Right lobe of liver (tissue), 4 donors: ENCODE measurements around the gene GYPB.

Experiments used
- POLR2A ChIP-seq: fragments of 450-650 bp; IDR thresholded peaks from one replicate; pipeline ENCODE4 v1.6.1; 2017; ENCODE audit warnings: antibody characterized with exemption, mild to moderate bottlenecking
- TF ChIP-seq, protein P1 (sequence below), 4 donors: fragments of 200-600 bp in 3 of 4; fragments of 450-650 bp in 1 of 4; IDR thresholded peaks; one replicate each; pipeline versions ENCODE4 v1.5.1 to v1.8.0; 2016 to 2022; ENCODE audit warnings: antibody characterized with exemption in 4 of 4, mild to moderate bottlenecking in 2 of 4
- donor health status: DM: no; HTN: no; CAD: no.
- donor health status: DM: no; HTN: no; CAD: no.
- donor health status: DM: no; HTN: yes; CAD: no.

DNA sequence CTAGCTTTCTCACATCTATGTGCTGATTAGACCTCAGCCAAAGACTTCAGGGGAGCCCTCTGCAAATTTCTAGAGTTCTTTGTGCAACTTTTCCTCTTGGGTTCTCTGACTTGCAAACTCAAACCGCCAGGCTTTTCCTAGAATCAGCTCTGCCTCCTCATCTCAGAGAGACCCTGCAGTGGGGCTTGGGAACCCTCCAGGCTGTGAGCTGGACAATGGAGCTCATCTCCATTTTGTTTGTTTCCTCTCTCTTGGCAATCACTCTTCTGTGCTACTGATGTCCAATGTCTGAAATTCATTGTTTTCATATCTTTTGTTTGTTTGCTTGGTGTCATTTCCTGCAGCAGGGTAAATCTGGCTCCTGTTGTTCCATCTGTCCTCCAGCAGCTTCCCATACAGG lies 33.0 kb downstream of the GYPB start:
- TF ChIP-seq, protein P1, sequence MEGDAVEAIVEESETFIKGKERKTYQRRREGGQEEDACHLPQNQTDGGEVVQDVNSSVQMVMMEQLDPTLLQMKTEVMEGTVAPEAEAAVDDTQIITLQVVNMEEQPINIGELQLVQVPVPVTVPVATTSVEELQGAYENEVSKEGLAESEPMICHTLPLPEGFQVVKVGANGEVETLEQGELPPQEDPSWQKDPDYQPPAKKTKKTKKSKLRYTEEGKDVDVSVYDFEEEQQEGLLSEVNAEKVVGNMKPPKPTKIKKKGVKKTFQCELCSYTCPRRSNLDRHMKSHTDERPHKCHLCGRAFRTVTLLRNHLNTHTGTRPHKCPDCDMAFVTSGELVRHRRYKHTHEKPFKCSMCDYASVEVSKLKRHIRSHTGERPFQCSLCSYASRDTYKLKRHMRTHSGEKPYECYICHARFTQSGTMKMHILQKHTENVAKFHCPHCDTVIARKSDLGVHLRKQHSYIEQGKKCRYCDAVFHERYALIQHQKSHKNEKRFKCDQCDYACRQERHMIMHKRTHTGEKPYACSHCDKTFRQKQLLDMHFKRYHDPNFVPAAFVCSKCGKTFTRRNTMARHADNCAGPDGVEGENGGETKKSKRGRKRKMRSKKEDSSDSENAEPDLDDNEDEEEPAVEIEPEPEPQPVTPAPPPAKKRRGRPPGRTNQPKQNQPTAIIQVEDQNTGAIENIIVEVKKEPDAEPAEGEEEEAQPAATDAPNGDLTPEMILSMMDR (IDR thresholded peaks at IDR 0.05): no peak
- TF ChIP-seq POLR2A: no peak
